ENCODE results near the gene WRNIP1. TPM values are rescaled to one million over a fixed set of nuclear protein-coding genes. Genes with fewer than 3 reads are reported as not detected.

Gene WRNIP1
- total RNA-seq, 1 experiment from 2014 or later = 38.1 TPM

DNA sequence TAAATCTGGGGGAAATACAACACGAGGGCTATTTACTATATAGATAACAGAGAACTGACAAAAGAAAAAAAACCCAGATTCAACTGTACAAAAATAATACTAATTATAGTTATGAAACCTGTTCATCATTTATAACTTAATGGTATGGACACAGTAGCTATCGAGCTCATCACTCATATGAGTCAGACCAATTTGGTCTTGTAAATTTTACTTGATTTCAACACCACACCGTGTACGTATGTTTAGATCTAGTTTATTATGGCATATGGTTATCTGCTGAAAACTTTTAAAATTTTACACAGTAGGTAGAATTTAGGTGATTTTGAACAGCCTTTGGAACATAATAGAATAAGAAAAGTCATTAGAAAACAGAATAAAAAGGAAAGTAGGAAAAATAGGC is 19.9 kb upstream of the WRNIP1 start:
- Histone ChIP-seq H4K5ac (ENCODE audit: insufficient read length, low read depth, low read length) (no peak overlapping the region), H4K8ac (replicated peaks; ENCODE audit: insufficient read length, low read depth, low read length) (no peak overlapping the region), H3T11ph (ENCODE audit: low read length) (no peak overlapping the region), H2BK20ac (ENCODE audit: low read depth, low read length, poor library complexity, severe bottlenecking) (no peak overlapping the region), H3K9me3 (ENCODE audit: control insufficient read depth, low read depth, low read length) (no peaks in the 10 kb centered on the region), H4K91ac (ENCODE audit: insufficient read length, low read depth, low read length) (no peak overlapping the region), H2AK5ac (ENCODE audit: insufficient read length, low read length) (no peak overlapping the region), H4K20me1 (ENCODE audit: control insufficient read depth, insufficient read depth, insufficient read length) (no peaks in the 10 kb centered on the region), H3K79me2 (ENCODE audit: insufficient read depth, low read length) (no peaks in the 10 kb centered on the region), H3K4me2 (ENCODE audit: insufficient read depth, insufficient read length, low read length) (no peak overlapping the region), H3K4me1 (ENCODE audit: insufficient read depth, low read length) (no peaks in the 10 kb centered on the region), H3K23ac (ENCODE audit: insufficient read length, low read depth, low read length) (no peak overlapping the region), H3K79me1 (ENCODE audit: insufficient read depth, low read depth, low read length, poor library complexity, severe bottlenecking) (no peaks in the 10 kb centered on the region), H3K14ac (ENCODE audit: insufficient read depth, low read length) (no peak overlapping the region), H2BK12ac (ENCODE audit: insufficient read length, low read depth, low read length) (no peak overlapping the region), H2BK15ac (ENCODE audit: low read depth, low read length) (no peak overlapping the region), H3K18ac (ENCODE audit: insufficient read length, low read depth, low read length) (no peak overlapping the region), H3K27me3 (ENCODE audit: insufficient read depth, low read length) (no peaks in the 10 kb centered on the region), H3K27ac (ENCODE audit: insufficient read length, low read depth, low read length) (no peak overlapping the region), H2BK120ac (ENCODE audit: low read depth, low read length, poor library complexity, severe bottlenecking) (no peak overlapping the region), H3K9ac (ENCODE audit: extremely low read depth, insufficient read length, low read length) (no peak overlapping the region), H2AFZ (ENCODE audit: low read length) (no peak overlapping the region), H3K4ac (ENCODE audit: low read depth, low read length) (no peak overlapping the region), H3K23me2 (ENCODE audit: insufficient read length, low read depth, low read length, poor library complexity, severe bottlenecking) (no peaks in the 10 kb centered on the region), H3K56ac (ENCODE audit: insufficient read length, low read depth, low read length) (no peak overlapping the region), H2BK5ac (ENCODE audit: insufficient read length, low read length) (no peak overlapping the region)
- peaks cover 7% of the 10 kb centered on the region for H3K27me3 Mint-ChIP-seq (ENCODE audit: low read depth)
- H3K4me1 Mint-ChIP-seq = peaks cover 27 to 29% of the 10 kb centered on the region in 2 experiments
- H3K27ac Mint-ChIP-seq = no peak overlapping the region; a peak in 1 of 7 replicates
- H3K36me3 Mint-ChIP-seq (ENCODE audit: insufficient read depth in 1 of 3, low read depth in 3 of 3) = no peaks in the 10 kb centered on the region
- TF ChIP-seq, protein P1, sequence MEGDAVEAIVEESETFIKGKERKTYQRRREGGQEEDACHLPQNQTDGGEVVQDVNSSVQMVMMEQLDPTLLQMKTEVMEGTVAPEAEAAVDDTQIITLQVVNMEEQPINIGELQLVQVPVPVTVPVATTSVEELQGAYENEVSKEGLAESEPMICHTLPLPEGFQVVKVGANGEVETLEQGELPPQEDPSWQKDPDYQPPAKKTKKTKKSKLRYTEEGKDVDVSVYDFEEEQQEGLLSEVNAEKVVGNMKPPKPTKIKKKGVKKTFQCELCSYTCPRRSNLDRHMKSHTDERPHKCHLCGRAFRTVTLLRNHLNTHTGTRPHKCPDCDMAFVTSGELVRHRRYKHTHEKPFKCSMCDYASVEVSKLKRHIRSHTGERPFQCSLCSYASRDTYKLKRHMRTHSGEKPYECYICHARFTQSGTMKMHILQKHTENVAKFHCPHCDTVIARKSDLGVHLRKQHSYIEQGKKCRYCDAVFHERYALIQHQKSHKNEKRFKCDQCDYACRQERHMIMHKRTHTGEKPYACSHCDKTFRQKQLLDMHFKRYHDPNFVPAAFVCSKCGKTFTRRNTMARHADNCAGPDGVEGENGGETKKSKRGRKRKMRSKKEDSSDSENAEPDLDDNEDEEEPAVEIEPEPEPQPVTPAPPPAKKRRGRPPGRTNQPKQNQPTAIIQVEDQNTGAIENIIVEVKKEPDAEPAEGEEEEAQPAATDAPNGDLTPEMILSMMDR (conservative IDR thresholded peaks at IDR 0.05) = no peak
- no CpG with 5 or more reads among the region's 4 CpGs for WGBS (ENCODE audit: extremely low coverage, insufficient read length, low lambda C conversion rate)
- no peak for DNase-seq
- no peaks in the 10 kb centered on the region for H3K9me3 Mint-ChIP-seq
- H3K4me3 Mint-ChIP-seq = no peak overlapping the region
